ENCODE data around the gene GPAM.

GRCh38 chr10:112135604-112136003, 48.0 kb downstream of the GPAM start:
- no peak for TF ChIP-seq CTCF (IDR thresholded peaks at IDR 0.05)
- TF ChIP-seq POLR2A (IDR thresholded peaks at IDR 0.05; ENCODE audit: low read depth) = no peak
